H1 (cell line): ENCODE data around the gene HIVEP3. TPM values are rescaled to one million over a fixed set of nuclear protein-coding genes. Genes with fewer than 3 reads are reported as not detected.
A peak's percentile ranks its signal among the peaks of the same experiment; 100 is the strongest.

Source experiments
- CTCF ChIA-PET: fragments of 300-600 bp; sonication (Branson Sonifier 250); formaldehyde crosslinking; loops from one replicate; lab custom pipeline; 2021; ENCODE audit not compliant: partially characterized antibody; lab: Charles Lee
- POLR2A ChIA-PET: fragments of 300-600 bp; sonication (Branson Sonifier 250); formaldehyde crosslinking; loops from one replicate; lab custom pipeline; 2021; ENCODE audit warnings: inconsistent platforms; ENCODE audit not compliant: partially characterized antibody; lab: Charles Lee
- DNase-seq, 2 experiments: peaks; one replicate each; pipeline versions ENCODE4 v3.0.0 to v3.0.0-alpha.2; 2010 to 2022; ENCODE audit warnings: low spot score in 2 of 2, low read depth in 1 of 2, mixed read lengths in 1 of 2
- FAIRE-seq: peaks from 2 replicates; lab custom pipeline; 2011; peaks lifted over from hg19 to GRCh38; lab: Jason Lieb, UNC
- H2AFZ ChIP-seq: 2 replicates; pipeline ENCODE4 v1.8.1; 2012; ENCODE audit warnings: low read length, inconsistent platforms
- H2AK5ac ChIP-seq: 2 replicates; pipeline ENCODE4 v1.6.1; 2013; ENCODE audit warnings: low read depth, low read length
- H2BK120ac ChIP-seq: replicated peaks from 2 replicates; pipeline ENCODE3; 2013; ENCODE audit warnings: low read depth, low read length, inconsistent platforms
- H2BK12ac ChIP-seq: 2 replicates; pipeline ENCODE4 v1.6.1; 2013; ENCODE audit warnings: low read depth, low read length
- H2BK15ac ChIP-seq: 2 replicates; pipeline ENCODE4 v1.6.1; 2013; ENCODE audit warnings: low read length
- H2BK20ac ChIP-seq: 2 replicates; pipeline ENCODE4 v1.6.1; 2013; ENCODE audit warnings: low read length
- H2BK5ac ChIP-seq: 2 replicates; pipeline ENCODE4 v1.6.1; 2013; ENCODE audit warnings: low read depth, low read length
- H3K14ac ChIP-seq: 2 replicates; pipeline ENCODE4 v1.6.1; 2013; ENCODE audit warnings: inconsistent platforms; ENCODE audit not compliant: insufficient read length
- H3K18ac ChIP-seq: 2 replicates; pipeline ENCODE4 v1.6.1; 2013; ENCODE audit warnings: low read length; ENCODE audit errors: extremely low read depth
- H3K23ac ChIP-seq: 2 replicates; pipeline ENCODE4 v1.6.1; 2013; ENCODE audit warnings: inconsistent platforms; ENCODE audit not compliant: insufficient read length
- H3K23me2 ChIP-seq: 2 replicates; pipeline ENCODE4 v1.6.1; 2013; ENCODE audit warnings: low read depth, low read length
- H3K27ac ChIP-seq: 2 replicates; pipeline ENCODE4 v1.6.1; 2011; ENCODE audit warnings: low read depth, low read length, inconsistent platforms
- H3K27me3 ChIP-seq, 4 experiments: replicated peaks in 1 of 4; 1 replicate in 1 of 4; 2 replicates in 3 of 4; pipeline versions ENCODE4 v1.6.1 to v1.8.1; 2011 to 2013; ENCODE audit warnings: low read length in 3 of 4, mild to moderate bottlenecking in 3 of 4, inconsistent platforms in 2 of 4, mixed read lengths in 2 of 4, moderate library complexity in 1 of 4; ENCODE audit not compliant: control insufficient read depth in 3 of 4, insufficient read depth in 3 of 4; ENCODE audit errors: extremely low read depth in 1 of 4
- H3K36me3 ChIP-seq, 4 experiments: 2 replicates each; pipeline versions ENCODE4 v1.6.1 to v1.8.1; 2011 to 2013; ENCODE audit warnings: mild to moderate bottlenecking in 4 of 4, low read length in 3 of 4, moderate library complexity in 2 of 4, control low read depth in 1 of 4, inconsistent platforms in 1 of 4; ENCODE audit not compliant: insufficient read depth in 4 of 4, control insufficient read depth in 2 of 4
- H3K4ac ChIP-seq: replicated peaks from 2 replicates; pipeline ENCODE3; 2013; ENCODE audit warnings: low read length, low read depth, mixed read lengths, inconsistent platforms; ENCODE audit not compliant: insufficient read length
- H3K4me1 ChIP-seq, 4 experiments: replicated peaks in 1 of 4; 1 replicate in 1 of 4; 2 replicates in 3 of 4; pipeline versions ENCODE4 v1.6.1 to v1.8.1; 2011 to 2013; ENCODE audit warnings: low read length in 3 of 4, inconsistent platforms in 2 of 4, mixed read lengths in 1 of 4; ENCODE audit not compliant: insufficient read depth in 4 of 4, control insufficient read depth in 3 of 4
- H3K4me2 ChIP-seq, 2 experiments: 2 replicates each; pipeline versions ENCODE4 v1.6.1 to v1.8.1; 2011 to 2013; ENCODE audit warnings: low read depth in 2 of 2, low read length in 2 of 2, control low read depth in 1 of 2, inconsistent platforms in 1 of 2, mild to moderate bottlenecking in 1 of 2; ENCODE audit not compliant: insufficient read depth in 1 of 2
- H3K4me3 ChIP-seq, 4 experiments: fragments of 200-600, 300-600 bp in 1 of 4; sonication (generic), shearing (Covaris generic), sonication (Bioruptor Twin) in 1 of 4; 2 replicates each; pipeline versions ENCODE4 v1.5.1 to v1.8.1; 2011 to 2016; ENCODE audit warnings: low read length in 4 of 4, low read depth in 3 of 4, control low read depth in 2 of 4, inconsistent platforms in 2 of 4, mild to moderate bottlenecking in 2 of 4, mixed read lengths in 1 of 4, moderate library complexity in 1 of 4; ENCODE audit not compliant: insufficient read depth in 2 of 4; ENCODE audit errors: extremely low read depth in 1 of 4
- H3K56ac ChIP-seq: replicated peaks from 2 replicates; pipeline ENCODE3; 2013; ENCODE audit warnings: low read depth, mild to moderate bottlenecking, mixed read lengths, low read length, inconsistent platforms; ENCODE audit not compliant: insufficient read length
- H3K79me1 ChIP-seq: 2 replicates; pipeline ENCODE4 v1.6.1; 2013; ENCODE audit warnings: low read depth, low read length, control low read depth
- H3K79me2 ChIP-seq, 2 experiments: 2 replicates each; pipeline versions ENCODE4 v1.6.1 to v1.8.1; 2012 to 2013; ENCODE audit warnings: low read length in 2 of 2, mild to moderate bottlenecking in 2 of 2, inconsistent platforms in 1 of 2; ENCODE audit not compliant: insufficient read depth in 2 of 2, control insufficient read depth in 1 of 2
- H3K9ac ChIP-seq, 4 experiments: replicated peaks in 1 of 4; 1 replicate in 1 of 4; 2 replicates in 3 of 4; pipeline versions ENCODE4 v1.6.1 to v1.8.1; 2011 to 2013; ENCODE audit warnings: low read depth in 3 of 4, low read length in 3 of 4, control low read depth in 2 of 4, mild to moderate bottlenecking in 2 of 4, moderate library complexity in 2 of 4, inconsistent platforms in 1 of 4; ENCODE audit errors: extremely low read depth in 1 of 4
- H3K9me3 ChIP-seq, 2 experiments: 2 replicates each; pipeline versions ENCODE4 v1.6.1 to v1.8.1; 2012 to 2013; ENCODE audit warnings: mild to moderate bottlenecking in 2 of 2, moderate library complexity in 2 of 2, control low read depth in 1 of 2, inconsistent platforms in 1 of 2, low read depth in 1 of 2, low read length in 1 of 2, mixed read lengths in 1 of 2; ENCODE audit not compliant: insufficient read depth in 2 of 2
- H4K20me1 ChIP-seq, 2 experiments: replicated peaks in 1 of 2; 2 replicates each; pipeline versions ENCODE3 to v1.8.1; 2011 to 2013; ENCODE audit warnings: inconsistent platforms in 2 of 2, low read length in 2 of 2, mild to moderate bottlenecking in 1 of 2; ENCODE audit not compliant: insufficient read depth in 2 of 2, control insufficient read depth in 1 of 2
- H4K5ac ChIP-seq: 2 replicates; pipeline ENCODE4 v1.6.1; 2013; ENCODE audit warnings: low read length, low read depth, mixed read lengths, inconsistent platforms; ENCODE audit not compliant: insufficient read length
- H4K8ac ChIP-seq: 2 replicates; pipeline ENCODE4 v1.8.0; 2013; ENCODE audit warnings: mild to moderate bottlenecking, moderate library complexity, low read length, inconsistent platforms; ENCODE audit not compliant: insufficient read depth; ENCODE audit errors: extremely low read depth
- H4K91ac ChIP-seq: replicated peaks from 2 replicates; pipeline ENCODE3; 2013; ENCODE audit warnings: low read length, mixed read lengths, inconsistent platforms; ENCODE audit not compliant: insufficient read length
- ASH2L ChIP-seq: fragments of 200-600, 300-600 bp; sonication (generic); IDR thresholded peaks from one replicate; pipeline ENCODE4 v1.7.1; 2017; ENCODE audit warnings: low read length
- ATF2 ChIP-seq: IDR thresholded peaks from 2 replicates; pipeline ENCODE4 v1.6.1; 2012; ENCODE audit warnings: low read length, inconsistent platforms
- GABPA ChIP-seq: IDR thresholded peaks from 2 replicates; pipeline ENCODE4 v1.6.1; 2011; ENCODE audit warnings: mild to moderate bottlenecking, low read length, moderate library complexity, borderline replicate concordance; ENCODE audit not compliant: insufficient read depth
- WGBS, 2 experiments: shearing (Covaris generic) in 1 of 2; methylation state at CpG; one replicate each; pipeline versions ENCODE4 v1.1.6 to v1.1.7; 2013 to 2015; ENCODE audit warnings: low lambda C conversion rate in 2 of 2, mixed read lengths in 2 of 2, inconsistent platforms in 1 of 2, low coverage in 1 of 2, missing lambda C conversion rate in 1 of 2; ENCODE audit not compliant: insufficient replicate concordance in 2 of 2, insufficient coverage in 1 of 2, insufficient read length in 1 of 2; ENCODE audit errors: extremely low coverage in 1 of 2, missing lambda C conversion rate in 1 of 2; 5-methylcytosine and 5-hydroxymethylcytosine counted together
- polyA plus RNA-seq, 7 experiments: library from polyadenylated mRNA; depleted of rRNA in 3 of 7; stranded (reverse) in 5 of 7; unstranded in 2 of 7; fragments of >200 nt in 5 of 7; fragments of 200-250 nt in 2 of 7; gene quantifications; 1 replicate in 5 of 7; 2 replicates in 1 of 7; 4 replicates in 1 of 7; pipeline versions ENCODE4 v1.2.1 to v1.2.3, GENCODE V29; 2011 to 2013; ENCODE audit warnings: missing spikeins in 2 of 7, mixed read lengths in 2 of 7
- total RNA-seq: library from RNA; stranded (reverse); fragmentation: NEBNext Ultra II Directional; extraction: Animal tissue kit (Norgen Biotek cat#: 25700); gene quantifications from 2 replicates; pipeline ENCODE4 v1.2.1, GENCODE V29; 2021

HIVEP3 gene
- total and polyA plus RNA-seq, 2 of the 8 experiments (the other 6 are each of a cell fraction or from before 2014, with no cell fraction given): 0.24 to 0.69 TPM

GRCh38 chr1:41617336-41617735, 301.4 kb downstream of the HIVEP3 start:
- TF ChIP-seq ASH2L: no peak
- TF ChIP-seq GABPA: no peak
- TF ChIP-seq ATF2: no peak
- no peaks in the 10 kb centered on the region for H3K79me2 ChIP-seq
- 93% methylated on average over 5 of the region's 5 CpGs; no CpG with 5 or more reads in 1 of the 2 experiments for WGBS, 2 experiments
- H3K9me3 ChIP-seq: no peaks in the 10 kb centered on the region
- H2BK20ac ChIP-seq: no peak overlapping the region
- peak in 1 of 2 experiments; percentile 13 for DNase-seq
- no peak overlapping the region for H3K9ac ChIP-seq
- H2BK15ac ChIP-seq: no peak overlapping the region
- H3K4me2 ChIP-seq: no peak overlapping the region
- H3K27ac ChIP-seq: no peak overlapping the region
- no peaks in the 10 kb centered on the region for H4K20me1 ChIP-seq
- no peak overlapping the region for H2BK120ac ChIP-seq
- ChIA-PET CTCF (no interaction called here), POLR2A (no interaction called here)
- H3K18ac ChIP-seq: no peak overlapping the region
- FAIRE-seq: no peak
- no peak overlapping the region for H2BK5ac ChIP-seq
- H2AK5ac ChIP-seq: no peak overlapping the region
- H3K23me2 ChIP-seq: no peaks in the 10 kb centered on the region
- peaks cover 2 to 11% (median 6%) of the 10 kb centered on the region in 4 experiments; a peak in 5 of 7 replicates for H3K4me1 ChIP-seq
- no peaks in the 10 kb centered on the region for H3K79me1 ChIP-seq
- no peak overlapping the region for H3K23ac ChIP-seq
- H3K56ac ChIP-seq: no peak overlapping the region
- H3K4ac ChIP-seq: no peak overlapping the region
- no peak overlapping the region for H3K14ac ChIP-seq
- no peak overlapping the region for H2BK12ac ChIP-seq
- H4K5ac ChIP-seq: no peak overlapping the region
- no peak overlapping the region for H4K8ac ChIP-seq
- H2AFZ ChIP-seq: no peak overlapping the region
- no peaks in the 10 kb centered on the region; a peak in 2 of 7 replicates for H3K27me3 ChIP-seq
- H3K36me3 ChIP-seq: no peaks in the 10 kb centered on the region
- H4K91ac ChIP-seq: no peak overlapping the region
- no peak overlapping the region for H3K4me3 ChIP-seq
